B cell (primary cell): Measurements from ENCODE around the gene PSMB2. TPM values are rescaled to one million over a fixed set of nuclear protein-coding genes. Genes with fewer than 3 reads are reported as not detected.
"Not testable (repeated sequence)": the region's sequence is repeated elsewhere in the genome, so short reads cannot be mapped to it uniquely, and the experiment has no call there.

Experiments
- ATAC-seq: fragments of 200-7000 bp; cut with Tn5 transposase; one replicate; pipeline ENCODE4 v1.10.0; 2021; ENCODE audit warnings: low read depth, mild to moderate bottlenecking, moderate number of reproducible peaks, moderate library complexity
- CTCF ChIA-PET: fragments of 350-600 bp; sonication (Branson Sonifier 250); formaldehyde crosslinking; loops from one replicate; lab custom pipeline; 2021; ENCODE audit warnings: antibody characterized with exemption, inconsistent platforms; lab: Charles Lee
- POLR2A ChIA-PET: fragments of 350-600 bp; sonication (Branson Sonifier 250); formaldehyde crosslinking; loops from one replicate; lab custom pipeline; 2021; ENCODE audit warnings: antibody characterized with exemption; lab: Charles Lee
- DNase-seq: peaks from one replicate; pipeline ENCODE4 v3.0.0; 2013
- H2AFZ ChIP-seq: 2 replicates; pipeline ENCODE4 v1.6.1; 2012; ENCODE audit warnings: mild to moderate bottlenecking, low read depth, low read length; ENCODE audit not compliant: insufficient read depth, poor library complexity, severe bottlenecking
- H3K27ac ChIP-seq, 2 donors: 1 replicate in 1 of 2; 2 replicates in 1 of 2; pipeline ENCODE4 v1.5.1; 2012 to 2013; ENCODE audit warnings: low read length in 2 of 2, mild to moderate bottlenecking in 2 of 2, moderate library complexity in 1 of 2
- H3K27me3 ChIP-seq, 4 experiments: fragments of 200-600 bp in 1 of 4; sonication (generic) in 1 of 4; replicated peaks in 1 of 4; 1 replicate in 2 of 4; 2 replicates in 2 of 4; pipeline versions ENCODE4 v1.6.1 to v1.7.0; 2013 to 2016; ENCODE audit warnings: low read length in 3 of 4, mild to moderate bottlenecking in 2 of 4, mixed read lengths in 1 of 4, moderate library complexity in 1 of 4; ENCODE audit not compliant: insufficient read depth in 4 of 4, control insufficient read depth in 3 of 4; ENCODE audit errors: control extremely low read depth in 1 of 4
- H3K36me3 ChIP-seq, 2 experiments: replicated peaks in 1 of 2; 1 replicate in 1 of 2; 2 replicates in 1 of 2; pipeline versions ENCODE4 v1.6.1 to v1.7.1; 2013; ENCODE audit warnings: low read length in 1 of 2; ENCODE audit not compliant: insufficient read depth in 2 of 2, control insufficient read depth in 1 of 2; ENCODE audit errors: control extremely low read depth in 1 of 2, extremely low read depth in 1 of 2
- H3K4me1 ChIP-seq, 2 donors: fragments of 200-600 bp in 1 of 2; sonication (generic) in 1 of 2; 1 replicate in 1 of 2; 2 replicates in 1 of 2; pipeline versions ENCODE4 v1.5.1 to v1.6.1; 2013 to 2017; ENCODE audit warnings: low read length in 2 of 2; ENCODE audit not compliant: control insufficient read depth in 2 of 2, insufficient read depth in 2 of 2
- H3K4me2 ChIP-seq: replicated peaks from 2 replicates; pipeline ENCODE3; 2012; ENCODE audit warnings: mild to moderate bottlenecking, low read depth, low read length; ENCODE audit not compliant: poor library complexity, severe bottlenecking
- H3K4me3 ChIP-seq, 5 experiments: fragments of 200-600 bp in 1 of 5; sonication (generic) in 1 of 5; 1 replicate in 3 of 5; 2 replicates in 2 of 5; pipeline versions ENCODE4 v1.5.1 to v1.7.0; 2011 to 2016; ENCODE audit warnings: low read length in 4 of 5, mild to moderate bottlenecking in 4 of 5, low read depth in 2 of 5, control low read depth in 1 of 5, moderate library complexity in 1 of 5; ENCODE audit not compliant: insufficient read depth in 1 of 5; ENCODE audit errors: control extremely low read depth in 1 of 5, extremely low read depth in 1 of 5
- H3K79me2 ChIP-seq: fragments of 200-600 bp; sonication (generic); one replicate; pipeline ENCODE4 v1.6.0; 2016; ENCODE audit warnings: low read length; ENCODE audit not compliant: control insufficient read depth, insufficient read depth
- H3K9ac ChIP-seq: fragments of 200-600 bp; sonication (generic); 2 replicates; pipeline ENCODE4 v1.6.1; 2017; ENCODE audit warnings: mild to moderate bottlenecking, low read length, moderate library complexity
- H3K9me3 ChIP-seq, 3 donors: one replicate each; pipeline versions ENCODE4 v1.6.1 to v1.7.1; 2013; ENCODE audit warnings: low read length in 2 of 3; ENCODE audit not compliant: control insufficient read depth in 2 of 3, insufficient read depth in 1 of 3; ENCODE audit errors: control extremely low read depth in 1 of 3
- H4K20me1 ChIP-seq: 2 replicates; pipeline ENCODE4 v1.6.0; 2012; ENCODE audit warnings: mild to moderate bottlenecking, low read length; ENCODE audit not compliant: insufficient read depth, control insufficient read depth, poor library complexity, severe bottlenecking
- H3K27ac Mint-ChIP-seq: one replicate; pipeline ENCODE4 v1.8.0; 2021; ENCODE audit warnings: mixed read lengths
- H3K27me3 Mint-ChIP-seq: one replicate; pipeline ENCODE4 v1.8.0; 2021; ENCODE audit warnings: mixed read lengths
- H3K4me1 Mint-ChIP-seq: one replicate; pipeline ENCODE4 v1.8.0; 2021; ENCODE audit warnings: mixed read lengths
- H3K4me3 Mint-ChIP-seq: one replicate; pipeline ENCODE4 v1.8.0; 2021; ENCODE audit warnings: mixed read lengths
- H3K9me3 Mint-ChIP-seq: one replicate; pipeline ENCODE4 v1.8.0; 2022; ENCODE audit warnings: mixed read lengths; ENCODE audit not compliant: insufficient read depth
- EZH2 ChIP-seq: IDR thresholded peaks from 2 replicates; pipeline ENCODE4 v1.6.1; 2012; ENCODE audit warnings: borderline replicate concordance, low read depth, mild to moderate bottlenecking, moderate library complexity, low read length; ENCODE audit not compliant: insufficient read depth, poor library complexity, severe bottlenecking
- WGBS: methylation state at CpG from one replicate; pipeline ENCODE4 v1.1.5; 2013; ENCODE audit warnings: missing lambda C conversion rate; ENCODE audit not compliant: insufficient coverage; 5-methylcytosine and 5-hydroxymethylcytosine counted together
- intact Hi-C: fragments of 100-400 bp; cut with micrococcal nuclease; formaldehyde crosslinking; loops from one replicate; pipeline ENCODE4 v1.10.0; 2022
- polyA plus RNA-seq: library from polyadenylated mRNA; depleted of rRNA; stranded (reverse); fragments of >200 nt; gene quantifications from 2 replicates; pipeline ENCODE4 v1.2.3, GENCODE V29; 2012
- total RNA-seq, 2 donors: library from RNA; stranded (reverse); fragments of 120-200 nt in 1 of 2; gene quantifications; 1 replicate in 1 of 2; 2 replicates in 1 of 2; pipeline versions ENCODE4 v1.2.3 to v1.2.4, GENCODE V29; 2013 to 2022
- TF ChIP-seq, protein P1 (sequence below): fragments of 200-600 bp; IDR thresholded peaks from one replicate; pipeline ENCODE4 v1.8.0; 2022; ENCODE audit warnings: antibody characterized with exemption, mild to moderate bottlenecking

The PSMB2 gene
- total and polyA plus RNA-seq, 2 donors (not counting 1 experiment from before 2014, with no cell fraction given) = 20.5 to 26.2 TPM

DNA sequence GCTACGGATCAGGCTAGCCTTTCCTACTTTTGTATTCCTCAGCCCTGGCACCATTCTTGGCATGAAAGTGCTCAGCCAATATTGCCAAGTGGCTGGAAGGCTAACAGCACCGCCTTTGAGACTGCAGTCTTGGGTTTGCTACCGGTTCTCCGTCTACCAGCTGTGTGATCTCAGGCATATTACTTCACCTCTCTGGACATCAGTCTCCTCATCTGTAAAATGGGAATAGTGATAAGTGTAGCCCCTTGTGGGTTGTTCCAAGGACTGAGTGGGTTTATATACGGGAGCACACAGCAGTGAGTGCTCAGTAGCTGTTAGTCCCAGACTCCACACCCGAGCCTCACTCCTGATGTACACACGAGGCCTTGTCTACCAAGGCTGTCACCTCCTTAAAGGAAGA, 54.5 kb downstream of the PSMB2 start:
- H3K27ac ChIP-seq = no peak overlapping the region
- intact Hi-C loops = no loop called here
- H3K4me3 ChIP-seq = no peak overlapping the region
- H2AFZ ChIP-seq = no peak overlapping the region
- no peaks in the 10 kb centered on the region for H3K4me1 ChIP-seq
- Mint-ChIP-seq H3K4me1 (no peaks in the 10 kb centered on the region), H3K4me3 (no peak overlapping the region), H3K27me3 (no peaks in the 10 kb centered on the region), H3K9me3 (no peaks in the 10 kb centered on the region), H3K27ac (no peak overlapping the region)
- H3K27me3 ChIP-seq = no peaks in the 10 kb centered on the region
- TF ChIP-seq EZH2 = no peak
- TF ChIP-seq, protein P1, sequence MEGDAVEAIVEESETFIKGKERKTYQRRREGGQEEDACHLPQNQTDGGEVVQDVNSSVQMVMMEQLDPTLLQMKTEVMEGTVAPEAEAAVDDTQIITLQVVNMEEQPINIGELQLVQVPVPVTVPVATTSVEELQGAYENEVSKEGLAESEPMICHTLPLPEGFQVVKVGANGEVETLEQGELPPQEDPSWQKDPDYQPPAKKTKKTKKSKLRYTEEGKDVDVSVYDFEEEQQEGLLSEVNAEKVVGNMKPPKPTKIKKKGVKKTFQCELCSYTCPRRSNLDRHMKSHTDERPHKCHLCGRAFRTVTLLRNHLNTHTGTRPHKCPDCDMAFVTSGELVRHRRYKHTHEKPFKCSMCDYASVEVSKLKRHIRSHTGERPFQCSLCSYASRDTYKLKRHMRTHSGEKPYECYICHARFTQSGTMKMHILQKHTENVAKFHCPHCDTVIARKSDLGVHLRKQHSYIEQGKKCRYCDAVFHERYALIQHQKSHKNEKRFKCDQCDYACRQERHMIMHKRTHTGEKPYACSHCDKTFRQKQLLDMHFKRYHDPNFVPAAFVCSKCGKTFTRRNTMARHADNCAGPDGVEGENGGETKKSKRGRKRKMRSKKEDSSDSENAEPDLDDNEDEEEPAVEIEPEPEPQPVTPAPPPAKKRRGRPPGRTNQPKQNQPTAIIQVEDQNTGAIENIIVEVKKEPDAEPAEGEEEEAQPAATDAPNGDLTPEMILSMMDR = no peak
- no peaks in the 10 kb centered on the region for H3K79me2 ChIP-seq
- DNase-seq = no peak
- WGBS = 91% methylated on average over 4 of the region's 7 CpGs
- no peak overlapping the region for H3K4me2 ChIP-seq
- peaks cover 0 to 3% of the 10 kb centered on the region in 2 experiments for H3K36me3 ChIP-seq
- ATAC-seq = no peak
- CTCF ChIA-PET = interaction anchor here (1.6 kb wide), 1 partner anchor 19 kb away, joined by 7 read pairs; no protein-coding TSS in a partner anchor
- no peaks in the 10 kb centered on the region for H3K9me3 ChIP-seq
- H4K20me1 ChIP-seq = no peaks in the 10 kb centered on the region
- no peak overlapping the region for H3K9ac ChIP-seq
- POLR2A ChIA-PET = no interaction called here

DNA sequence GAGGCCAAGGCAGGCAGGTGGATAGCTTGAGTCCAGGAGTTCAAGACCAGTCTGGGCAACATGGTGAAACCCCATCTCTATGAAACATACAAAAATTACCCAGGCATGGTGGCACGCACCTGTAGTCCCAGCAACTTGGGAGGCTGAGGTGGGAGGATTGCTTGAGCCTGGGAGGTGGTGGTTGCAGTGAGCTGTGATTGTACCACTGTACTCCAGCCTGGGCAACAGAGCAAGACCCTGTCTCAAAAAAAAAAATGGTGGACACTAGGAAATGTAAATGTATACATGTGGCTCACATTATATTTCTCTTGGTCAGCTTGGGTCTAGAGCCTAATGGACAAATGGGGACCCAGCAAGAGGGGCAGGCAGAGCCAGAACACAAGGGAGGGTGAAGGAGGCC, 55.5 kb downstream of the PSMB2 start:
- ATAC-seq, intact Hi-C loops, H3K4me2 ChIP-seq, POLR2A ChIA-PET, H3K27ac ChIP-seq, H3K4me3 Mint-ChIP-seq, H3K79me2 ChIP-seq, H3K9me3 ChIP-seq, H3K27ac Mint-ChIP-seq, H3K27me3 ChIP-seq, DNase-seq, H4K20me1 ChIP-seq, H2AFZ ChIP-seq, H3K36me3 ChIP-seq, H3K9me3 Mint-ChIP-seq, H3K4me3 ChIP-seq, H3K4me1 ChIP-seq, H3K4me1 Mint-ChIP-seq, H3K27me3 Mint-ChIP-seq, H3K9ac ChIP-seq: not testable (repeated sequence)
- WGBS = no CpG with 5 or more reads among the region's 1 CpG
- CTCF ChIA-PET = interaction anchor here (1.1 to 1.6 kb wide), 2 partner anchors 14 to 18 kb away, joined by 3 to 7 read pairs; no protein-coding TSS in a partner anchor
